ENCODE results near the gene REEP1.

The REEP1 gene

GRCh38 chr2:86275962-86276361 lies 61.5 kb downstream of the REEP1 start:
- no peak overlapping the region for H3K27ac ChIP-seq (ENCODE audit: low read depth, low read length)
- TF ChIP-seq CTCF (IDR thresholded peaks at IDR 0.05; ENCODE audit: insufficient read depth, low read length, poor library complexity, severe bottlenecking) (no peak), EZH2phosphoT487 (conservative IDR thresholded peaks at IDR 0.05; ENCODE audit: low read length) (no peak)
- no peak overlapping the region for H3K4me2 ChIP-seq (ENCODE audit: low read depth, low read length, poor library complexity, severe bottlenecking)
- H3K4me3 ChIP-seq (ENCODE audit: insufficient read depth, low read length, poor library complexity, severe bottlenecking) = no peak overlapping the region
- no peak overlapping the region for H2AFZ ChIP-seq (ENCODE audit: low read depth, low read length, severe bottlenecking)
- peaks cover 5% of the 10 kb centered on the region; the same call in 1 of the 2 replicates for H3K36me3 ChIP-seq (ENCODE audit: low read length)
- no peaks in the 10 kb centered on the region for H4K20me1 ChIP-seq (ENCODE audit: low read depth, low read length)
- H3K9ac ChIP-seq (ENCODE audit: low read length) = no peak overlapping the region
- no peaks in the 10 kb centered on the region for H3F3A ChIP-seq (ENCODE audit: insufficient read depth)
- H3K9me2 ChIP-seq (replicated peaks; ENCODE audit: insufficient read depth, low read length) = no peaks in the 10 kb centered on the region
- H3K27me3 ChIP-seq (ENCODE audit: low read length) = no peaks in the 10 kb centered on the region
- H3K79me2 ChIP-seq (ENCODE audit: insufficient read depth, low read length) = no peaks in the 10 kb centered on the region
- peaks cover 16% of the 10 kb centered on the region; the same call in 1 of the 2 replicates for H3K9me3 ChIP-seq (ENCODE audit: insufficient read depth, low read length)

- Histone ChIP-seq H3K27me3 (ENCODE audit: low read length) (no peaks in the 10 kb centered on the region), H3K9me3 (ENCODE audit: insufficient read depth, low read length) (peaks cover 22% of the 10 kb centered on the region; the same call in 1 of the 2 replicates), H2AFZ (ENCODE audit: low read depth, low read length, severe bottlenecking) (no peak overlapping the region), H4K20me1 (ENCODE audit: low read depth, low read length) (no peaks in the 10 kb centered on the region), H3K9me2 (replicated peaks; ENCODE audit: insufficient read depth, low read length) (no peaks in the 10 kb centered on the region), H3K27ac (ENCODE audit: low read depth, low read length) (no peak overlapping the region), H3K4me2 (ENCODE audit: low read depth, low read length, poor library complexity, severe bottlenecking) (no peak overlapping the region), H3K36me3 (ENCODE audit: low read length) (peaks cover 5% of the 10 kb centered on the region; the same call in 1 of the 2 replicates), H3K4me3 (ENCODE audit: insufficient read depth, low read length, poor library complexity, severe bottlenecking) (no peak overlapping the region), H3K79me2 (ENCODE audit: insufficient read depth, low read length) (no peaks in the 10 kb centered on the region), H3K9ac (ENCODE audit: low read length) (no peak overlapping the region), H3F3A (ENCODE audit: insufficient read depth) (no peaks in the 10 kb centered on the region)
- TF ChIP-seq EZH2phosphoT487 (conservative IDR thresholded peaks at IDR 0.05; ENCODE audit: low read length) (no peak), CTCF (IDR thresholded peaks at IDR 0.05; ENCODE audit: insufficient read depth, low read length, poor library complexity, severe bottlenecking) (no peak)
Measured at GRCh38 chr2:86275384-86275799, 62.0 kb downstream of the REEP1 start.

GRCh38 chr2:86274918-86275275 lies 62.5 kb downstream of the REEP1 start:
- Histone ChIP-seq H3K9ac (ENCODE audit: low read length) (no peak overlapping the region), H2AFZ (ENCODE audit: low read depth, low read length, severe bottlenecking) (no peak overlapping the region), H3K27ac (ENCODE audit: low read depth, low read length) (no peak overlapping the region), H3K27me3 (ENCODE audit: low read length) (no peaks in the 10 kb centered on the region), H3K4me2 (ENCODE audit: low read depth, low read length, poor library complexity, severe bottlenecking) (no peak overlapping the region), H3K9me2 (replicated peaks; ENCODE audit: insufficient read depth, low read length) (no peaks in the 10 kb centered on the region), H3K36me3 (ENCODE audit: low read length) (peaks cover 5% of the 10 kb centered on the region; the same call in 1 of the 2 replicates), H3K9me3 (ENCODE audit: insufficient read depth, low read length) (peaks cover 22% of the 10 kb centered on the region; the same call in 1 of the 2 replicates), H3K4me3 (ENCODE audit: insufficient read depth, low read length, poor library complexity, severe bottlenecking) (no peak overlapping the region), H4K20me1 (ENCODE audit: low read depth, low read length) (no peaks in the 10 kb centered on the region), H3F3A (ENCODE audit: insufficient read depth) (no peaks in the 10 kb centered on the region), H3K79me2 (ENCODE audit: insufficient read depth, low read length) (no peaks in the 10 kb centered on the region)
- TF ChIP-seq EZH2phosphoT487 (conservative IDR thresholded peaks at IDR 0.05; ENCODE audit: low read length) = no peak
- no peak for TF ChIP-seq CTCF (IDR thresholded peaks at IDR 0.05; ENCODE audit: insufficient read depth, low read length, poor library complexity, severe bottlenecking)
